Loucy (cell line): ENCODE results near the gene TMTC3.
"Not testable (repeated sequence)": the region's sequence is repeated elsewhere in the genome, so short reads cannot be mapped to it uniquely, and the experiment has no call there.

Source experiments
- H2AFZ ChIP-seq: fragments of 200-600 bp; sonication (generic); 2 replicates; pipeline ENCODE4 v1.6.0; 2016; ENCODE audit warnings: antibody characterized with exemption, mild to moderate bottlenecking, low read length, moderate library complexity
- H3F3A ChIP-seq: fragments of 200-600 bp; 2 replicates; pipeline ENCODE4 v1.6.0; 2016; ENCODE audit warnings: antibody characterized with exemption, low read depth, mild to moderate bottlenecking
- H3K27me3 ChIP-seq: fragments of 200-600 bp; sonication (generic); 2 replicates; pipeline ENCODE4 v1.6.1; 2014; ENCODE audit warnings: low read length, mild to moderate bottlenecking; ENCODE audit not compliant: insufficient read depth, poor library complexity, severe bottlenecking
- H3K36me3 ChIP-seq: fragments of 200-600 bp; sonication (generic); 2 replicates; pipeline ENCODE4 v1.6.1; 2016; ENCODE audit warnings: low read length; ENCODE audit not compliant: insufficient read depth
- H3K4me1 ChIP-seq: fragments of 200-600 bp; sonication (generic); 2 replicates; pipeline ENCODE4 v1.5.1; 2014; ENCODE audit warnings: low read length, mild to moderate bottlenecking; ENCODE audit not compliant: insufficient read depth, poor library complexity, severe bottlenecking
- H3K4me2 ChIP-seq: fragments of 200-600 bp; sonication (generic); 2 replicates; pipeline ENCODE4 v1.6.0; 2014; ENCODE audit warnings: antibody characterized with exemption, low read length, low read depth, mild to moderate bottlenecking; ENCODE audit not compliant: poor library complexity, severe bottlenecking
- H3K4me3 ChIP-seq: fragments of 200-600 bp; sonication (generic); 2 replicates; pipeline ENCODE4 v1.5.1; 2014; ENCODE audit warnings: low read length, mild to moderate bottlenecking, mixed read lengths; ENCODE audit not compliant: poor library complexity, severe bottlenecking
- H3K79me2 ChIP-seq: fragments of 200-600 bp; sonication (generic); 2 replicates; pipeline ENCODE4 v1.6.1; 2014; ENCODE audit warnings: low read length; ENCODE audit not compliant: insufficient read depth
- H3K9ac ChIP-seq: fragments of 200-600 bp; sonication (generic); 2 replicates; pipeline ENCODE4 v1.6.0; 2014; ENCODE audit warnings: mild to moderate bottlenecking, low read depth, low read length, moderate library complexity; ENCODE audit not compliant: poor library complexity, severe bottlenecking
- H3K9me2 ChIP-seq: fragments of 200-600 bp; sonication (generic); replicated peaks from 2 replicates; pipeline ENCODE4 v1.6.1; 2016; ENCODE audit warnings: low read depth, low read length, mixed read lengths
- H3K9me3 ChIP-seq: fragments of 200-600 bp; sonication (generic); 2 replicates; pipeline ENCODE4 v1.6.1; 2014; ENCODE audit warnings: mild to moderate bottlenecking, antibody characterized with exemption, low read length, low read depth; ENCODE audit not compliant: insufficient read depth
- H4K20me1 ChIP-seq: fragments of 200-600 bp; sonication (generic); 2 replicates; pipeline ENCODE4 v1.6.0; 2014; ENCODE audit warnings: antibody characterized with exemption, low read length, mild to moderate bottlenecking; ENCODE audit not compliant: insufficient read depth, poor library complexity, severe bottlenecking
- EZH2phosphoT487 ChIP-seq: fragments of 200-600 bp; IDR thresholded peaks from 2 replicates; pipeline ENCODE4 v1.6.1; 2018; ENCODE audit warnings: antibody characterized with exemption, mild to moderate bottlenecking, moderate library complexity, borderline replicate concordance
- TF ChIP-seq, protein P1 (sequence below): fragments of 200-600 bp; sonication (generic); conservative IDR thresholded peaks from 2 replicates; pipeline ENCODE4 v1.5.1; 2014; ENCODE audit warnings: mild to moderate bottlenecking, antibody characterized with exemption, low read length

The TMTC3 gene

DNA sequence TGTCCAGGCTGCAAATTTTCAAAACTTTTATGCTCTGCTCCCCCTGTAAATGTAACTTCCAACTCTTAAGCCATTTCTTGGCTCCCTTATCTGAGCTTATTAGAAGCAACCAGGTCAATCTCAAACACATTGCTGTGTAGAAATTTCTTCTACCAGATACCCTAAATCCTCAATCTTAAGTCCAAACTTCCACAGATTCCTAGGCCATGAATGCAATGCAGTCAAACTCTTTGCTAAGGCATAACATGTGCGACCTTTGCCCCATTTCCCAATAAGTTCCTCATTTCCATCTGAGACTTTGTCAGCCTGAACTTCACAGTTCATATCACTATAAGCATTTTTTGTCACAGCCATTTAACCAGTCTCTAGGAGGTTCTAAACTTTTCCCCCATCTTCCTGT is 64.5 kb downstream of the TMTC3 start:
- Histone ChIP-seq H3K4me2 (no peak overlapping the region), H3F3A (no peaks in the 10 kb centered on the region), H4K20me1 (no peaks in the 10 kb centered on the region), H2AFZ (no peak overlapping the region), H3K27me3 (no peaks in the 10 kb centered on the region), H3K4me3 (no peak overlapping the region), H3K9ac (no peak overlapping the region), H3K9me2 (no peaks in the 10 kb centered on the region), H3K36me3 (no peaks in the 10 kb centered on the region), H3K9me3 (no peaks in the 10 kb centered on the region), H3K4me1 (no peaks in the 10 kb centered on the region), H3K79me2 (no peaks in the 10 kb centered on the region)
- no peak for TF ChIP-seq EZH2phosphoT487
- TF ChIP-seq, protein P1, sequence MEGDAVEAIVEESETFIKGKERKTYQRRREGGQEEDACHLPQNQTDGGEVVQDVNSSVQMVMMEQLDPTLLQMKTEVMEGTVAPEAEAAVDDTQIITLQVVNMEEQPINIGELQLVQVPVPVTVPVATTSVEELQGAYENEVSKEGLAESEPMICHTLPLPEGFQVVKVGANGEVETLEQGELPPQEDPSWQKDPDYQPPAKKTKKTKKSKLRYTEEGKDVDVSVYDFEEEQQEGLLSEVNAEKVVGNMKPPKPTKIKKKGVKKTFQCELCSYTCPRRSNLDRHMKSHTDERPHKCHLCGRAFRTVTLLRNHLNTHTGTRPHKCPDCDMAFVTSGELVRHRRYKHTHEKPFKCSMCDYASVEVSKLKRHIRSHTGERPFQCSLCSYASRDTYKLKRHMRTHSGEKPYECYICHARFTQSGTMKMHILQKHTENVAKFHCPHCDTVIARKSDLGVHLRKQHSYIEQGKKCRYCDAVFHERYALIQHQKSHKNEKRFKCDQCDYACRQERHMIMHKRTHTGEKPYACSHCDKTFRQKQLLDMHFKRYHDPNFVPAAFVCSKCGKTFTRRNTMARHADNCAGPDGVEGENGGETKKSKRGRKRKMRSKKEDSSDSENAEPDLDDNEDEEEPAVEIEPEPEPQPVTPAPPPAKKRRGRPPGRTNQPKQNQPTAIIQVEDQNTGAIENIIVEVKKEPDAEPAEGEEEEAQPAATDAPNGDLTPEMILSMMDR, result no peak

DNA sequence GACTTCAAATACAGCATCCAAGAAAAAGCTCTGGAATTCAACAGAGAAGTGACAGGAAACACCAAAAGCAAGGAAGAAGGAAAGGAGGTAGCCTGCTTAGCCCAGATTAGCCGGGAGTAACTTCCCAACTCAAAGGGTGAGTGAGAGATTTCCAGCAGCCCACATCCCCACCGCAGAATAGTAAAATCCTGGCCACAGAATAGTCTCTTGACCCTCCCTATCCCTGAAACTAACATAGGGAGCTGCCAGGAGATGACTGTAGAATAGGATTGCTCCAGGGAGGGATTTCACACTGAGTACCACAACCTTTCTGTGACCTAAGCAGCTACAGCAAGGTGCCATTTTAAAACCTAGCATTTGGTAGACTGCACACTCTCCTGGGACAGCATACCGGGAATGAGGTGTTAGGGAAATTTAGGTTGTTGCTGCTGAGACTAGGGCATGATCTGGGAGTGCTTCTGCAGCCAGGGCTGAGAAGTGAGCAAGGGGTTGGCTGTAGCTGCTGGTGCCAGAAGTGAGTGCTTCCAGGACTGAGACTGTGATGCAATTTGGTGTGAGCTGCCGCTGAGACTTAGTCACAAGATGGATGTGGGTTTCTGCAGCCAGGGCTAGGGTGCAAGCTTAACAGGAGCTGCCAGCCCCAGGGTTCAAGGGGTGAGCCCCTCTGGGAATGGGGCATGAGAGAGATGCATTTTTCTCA is 66.0 kb downstream of the TMTC3 start:
- Histone ChIP-seq H3K9ac (no peak overlapping the region), H3K9me3 (peaks cover 3% of the 10 kb centered on the region; the same call in 1 of the 2 replicates), H2AFZ (no peak overlapping the region), H3K4me1 (no peaks in the 10 kb centered on the region), H3K4me2 (no peak overlapping the region), H3K36me3 (no peaks in the 10 kb centered on the region), H3K27me3 (no peaks in the 10 kb centered on the region), H3K79me2 (no peaks in the 10 kb centered on the region), H3F3A (no peaks in the 10 kb centered on the region), H4K20me1 (no peaks in the 10 kb centered on the region), H3K4me3 (no peak overlapping the region), H3K9me2 (no peaks in the 10 kb centered on the region)
- no peak for TF ChIP-seq EZH2phosphoT487
- TF ChIP-seq, protein P1, result no peak

DNA sequence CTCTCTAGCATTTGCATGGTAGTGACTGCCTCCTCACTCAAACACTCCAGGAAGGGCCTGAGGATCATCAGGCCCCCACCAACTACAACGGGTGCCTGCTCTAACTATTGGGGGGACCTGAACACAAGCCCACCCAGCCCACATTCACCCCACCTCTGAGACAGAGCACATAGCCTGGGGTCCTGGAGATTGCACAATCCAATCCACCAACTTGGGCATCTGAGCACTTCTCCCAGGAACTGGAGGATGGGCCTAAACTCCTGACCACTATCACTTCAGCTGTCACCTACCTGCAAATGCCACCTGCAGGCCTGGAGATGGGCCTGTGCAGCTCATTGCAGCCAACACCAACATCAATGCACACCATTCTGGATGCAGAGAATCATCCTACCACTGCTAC is 66.6 kb downstream of the TMTC3 start:
- Histone ChIP-seq H3K9ac (no peak overlapping the region), H3K79me2 (no peaks in the 10 kb centered on the region), H3K36me3 (no peaks in the 10 kb centered on the region), H4K20me1 (no peaks in the 10 kb centered on the region), H3K27me3 (no peaks in the 10 kb centered on the region), H3F3A (no peaks in the 10 kb centered on the region), H2AFZ (no peak overlapping the region), H3K4me3 (no peak overlapping the region), H3K4me1 (no peaks in the 10 kb centered on the region), H3K9me2 (no peaks in the 10 kb centered on the region), H3K4me2 (no peak overlapping the region), H3K9me3 (peaks cover 3% of the 10 kb centered on the region; the same call in 1 of the 2 replicates)
- TF ChIP-seq EZH2phosphoT487, result no peak
- TF ChIP-seq, protein P1, result no peak

DNA sequence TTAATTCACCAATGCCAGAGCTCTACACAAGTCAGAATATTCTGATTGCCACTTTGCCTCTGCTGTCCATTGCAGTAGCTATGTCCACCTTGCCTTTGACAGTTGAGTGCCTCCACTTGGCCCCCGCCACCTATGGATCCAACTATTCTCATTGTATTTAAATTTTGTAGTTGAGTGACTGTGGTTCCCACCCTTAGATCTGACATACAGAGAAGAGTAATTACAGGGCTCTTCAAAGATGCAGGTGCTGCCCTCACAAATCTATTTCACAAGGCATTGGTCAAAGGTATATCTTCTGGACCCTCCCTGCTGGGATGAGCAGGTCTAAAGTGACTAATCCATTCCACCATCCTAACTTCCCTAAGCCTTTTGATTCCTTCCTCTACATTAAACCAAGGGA is 68.2 kb downstream of the TMTC3 start:
- H3F3A ChIP-seq, H3K4me2 ChIP-seq, H3K79me2 ChIP-seq, H3K9me2 ChIP-seq, H4K20me1 ChIP-seq, H3K9ac ChIP-seq, H3K9me3 ChIP-seq, H3K4me1 ChIP-seq, H2AFZ ChIP-seq, H3K27me3 ChIP-seq, H3K4me3 ChIP-seq, H3K36me3 ChIP-seq: not testable (repeated sequence)
